GM12878 (cell line): Measurements from ENCODE around the gene IL26. TPM values are rescaled to one million over a fixed set of nuclear protein-coding genes. Genes with fewer than 3 reads are reported as not detected.
A peak's percentile ranks its signal among the peaks of the same experiment; 100 is the strongest.

ENCODE experiments used
- ATAC-seq: fragments of 200-7000 bp; cut with Tn5 transposase; 3 replicates; pipeline ENCODE4 v1.9.1; 2020; ENCODE audit warnings: mild to moderate bottlenecking, moderate library complexity
- BruUV-seq: library from RNA; stranded (reverse); fragments of 400-500 nt; replicated peaks from 2 replicates; lab custom pipeline; 2021; lab: Mats Ljungman, UMichigan
- CTCF ChIA-PET: fragments of 300-600 bp; sonication (Branson Sonifier 250); formaldehyde crosslinking; extraction: SDS; loops from one replicate; lab custom pipeline; 2021; ENCODE audit warnings: inconsistent platforms; lab: Yijun Ruan, JAX
- POLR2A ChIA-PET: fragments of 350-600 bp; formaldehyde crosslinking; extraction: SDS; loops from one replicate; lab custom pipeline; 2021; ENCODE audit warnings: inconsistent platforms; lab: Charles Lee
- RAD21 ChIA-PET: fragments of 300-600 bp; sonication (Branson Sonifier 250); formaldehyde crosslinking; loops from one replicate; lab custom pipeline; 2023; ENCODE audit warnings: antibody characterized with exemption; ENCODE audit not compliant: unreplicated experiment; lab: Charles Lee
- SMC1A ChIA-PET: fragments of 300-600 bp; sonication (Branson Sonifier 250); formaldehyde crosslinking; loops from one replicate; lab custom pipeline; 2023; ENCODE audit not compliant: unreplicated experiment, uncharacterized antibody; lab: Charles Lee
- DNase-seq: peaks from one replicate; pipeline ENCODE4 v3.0.0-alpha.2; 2011; ENCODE audit warnings: low read depth, low spot score
- FAIRE-seq: peaks from 3 replicates; lab custom pipeline; 2011; peaks lifted over from hg19 to GRCh38; lab: Jason Lieb, UNC
- H2AFZ ChIP-seq: 2 replicates; pipeline ENCODE4 v1.6.0; 2011; ENCODE audit warnings: low read depth, low read length, control low read depth; ENCODE audit not compliant: control insufficient read depth
- H3K27ac ChIP-seq: 2 replicates; pipeline ENCODE4 v1.5.1; 2011; ENCODE audit warnings: control low read depth; ENCODE audit not compliant: control insufficient read depth, insufficient read depth
- H3K27me3 ChIP-seq, 2 experiments: replicated peaks in 1 of 2; 2 replicates each; pipeline versions ENCODE4 v1.6.0 to v1.6.1; 2011; ENCODE audit warnings: low read length in 1 of 2; ENCODE audit not compliant: control insufficient read depth in 2 of 2, insufficient read depth in 2 of 2
- H3K36me3 ChIP-seq, 2 experiments: 2 replicates each; pipeline ENCODE4 v1.5.1; 2011; ENCODE audit warnings: low read length in 1 of 2; ENCODE audit not compliant: control insufficient read depth in 2 of 2, insufficient read depth in 2 of 2
- H3K4me1 ChIP-seq: 2 replicates; pipeline ENCODE4 v1.6.1; 2011; ENCODE audit warnings: mild to moderate bottlenecking, low read length, moderate library complexity, mixed read lengths; ENCODE audit not compliant: control insufficient read depth, insufficient read depth
- H3K4me2 ChIP-seq: 2 replicates; pipeline ENCODE4 v1.6.0; 2011; ENCODE audit warnings: control low read depth; ENCODE audit not compliant: control insufficient read depth, insufficient read depth
- H3K4me3 ChIP-seq: fragments of 200-600 bp; sonication (generic); 2 replicates; pipeline ENCODE4 v1.5.1; 2016
- H3K79me2 ChIP-seq: 2 replicates; pipeline ENCODE4 v1.6.0; 2011; ENCODE audit warnings: low read length; ENCODE audit not compliant: control insufficient read depth, insufficient read depth
- H3K9ac ChIP-seq: 2 replicates; pipeline ENCODE4 v1.8.0; 2011; ENCODE audit warnings: low read length, control low read depth, mixed read lengths; ENCODE audit not compliant: control insufficient read depth, insufficient read depth
- H3K9me3 ChIP-seq: replicated peaks from 3 replicates; pipeline ENCODE4 v1.5.1; 2011; ENCODE audit warnings: mild to moderate bottlenecking, low read length; ENCODE audit not compliant: control insufficient read depth, insufficient read depth
- H4K20me1 ChIP-seq: 2 replicates; pipeline ENCODE4 v1.6.0; 2011; ENCODE audit not compliant: control insufficient read depth, insufficient read depth
- BCL3 ChIP-seq: IDR thresholded peaks from 2 replicates; pipeline ENCODE4 v1.6.1; 2011; ENCODE audit warnings: borderline replicate concordance, low read depth, mild to moderate bottlenecking, moderate library complexity, low read length; ENCODE audit not compliant: insufficient read depth, poor library complexity, severe bottlenecking
- EZH2 ChIP-seq: IDR thresholded peaks from 2 replicates; pipeline ENCODE4 v1.6.1; 2012; ENCODE audit warnings: low read depth, mild to moderate bottlenecking, control low read depth, inconsistent platforms, low read length, borderline replicate concordance; ENCODE audit not compliant: control insufficient read depth
- HDGF ChIP-seq: fragments of 450-650 bp; IDR thresholded peaks from 2 replicates; pipeline ENCODE4 v1.6.1; 2016; ENCODE audit warnings: antibody characterized with exemption
- HSF1 ChIP-seq: fragments of 150-350 bp; IDR thresholded peaks from 2 replicates; pipeline ENCODE4 v1.6.1; 2014; ENCODE audit warnings: mild to moderate bottlenecking, low read depth, low read length
- NFYB ChIP-seq: IDR thresholded peaks from 2 replicates; pipeline ENCODE4 v1.6.1; 2011; ENCODE audit warnings: low read depth, mild to moderate bottlenecking, low read length, improper control_type of control experiment, moderate library complexity; ENCODE audit not compliant: insufficient read depth
- NKRF ChIP-seq: fragments of 450-650 bp; conservative IDR thresholded peaks from 2 replicates; pipeline ENCODE4 v1.6.1; 2017; ENCODE audit warnings: mild to moderate bottlenecking, moderate library complexity
- PML ChIP-seq: IDR thresholded peaks from 2 replicates; pipeline ENCODE4 v1.6.1; 2012; ENCODE audit warnings: low read length, inconsistent platforms
- REST ChIP-seq: IDR thresholded peaks from 2 replicates; pipeline ENCODE4 v1.6.1; 2012; ENCODE audit warnings: mild to moderate bottlenecking, low read depth, low read length
- SKIL ChIP-seq: fragments of 450-650 bp; IDR thresholded peaks from 2 replicates; pipeline ENCODE4 v1.6.1; 2017; ENCODE audit warnings: mild to moderate bottlenecking, low read depth, inconsistent platforms; ENCODE audit not compliant: poor library complexity, severe bottlenecking
- ZBED1 ChIP-seq: IDR thresholded peaks from 2 replicates; pipeline ENCODE4 v1.6.1; 2016; ENCODE audit warnings: borderline replicate concordance
- WGBS: methylation state at CpG from one replicate; pipeline ENCODE4 v1.1.6; 2016; ENCODE audit warnings: low lambda C conversion rate; ENCODE audit not compliant: insufficient replicate concordance, insufficient coverage; ENCODE audit errors: missing lambda C conversion rate; 5-methylcytosine and 5-hydroxymethylcytosine counted together
- in situ Hi-C: fragments of 300-500 bp; cut with MboI; formaldehyde crosslinking; loops from 9 replicates; pipeline ENCODE4 v1.14.3; 2018; ENCODE audit warnings: mixed read lengths
- intact Hi-C: fragments of 100-400 bp; cut with micrococcal nuclease; formaldehyde crosslinking; loops from one replicate; pipeline ENCODE4 v1.14.2; 2022; ENCODE audit not compliant: unreplicated experiment
- polyA plus RNA-seq, 11 experiments: library from polyadenylated mRNA; depleted of rRNA in 4 of 11; unstranded in 6 of 11; stranded (reverse) in 5 of 11; fragments of >200 nt; fragmentation: Nextera tagmentation in 4 of 11; fragmentation: Illumina TruSeq in 1 of 11; extraction: Ambion mirVana in 4 of 11; extraction: Trizol in 1 of 11; gene quantifications; 1 replicate in 1 of 11; 2 replicates in 10 of 11; pipeline versions ENCODE4 v1.2.1 to v1.2.3, GENCODE V29; 2011 to 2016; ENCODE audit warnings: inconsistent platforms in 2 of 11, missing spikeins in 2 of 11, low read depth in 1 of 11
- total RNA-seq, 4 experiments: library from RNA; depleted of rRNA in 3 of 4; stranded (reverse); fragments of >200 nt in 3 of 4; fragmentation: Illumina TruSeq in 1 of 4; extraction: Trizol in 1 of 4; gene quantifications; 2 replicates each; pipeline versions ENCODE4 v1.2.1 to v1.2.3, GENCODE V29; 2013 to 2021

Gene IL26
- total and polyA plus RNA-seq, 10 of the 15 experiments (the other 5 are each of a cell fraction or from before 2014, with no cell fraction given) = not detected

GRCh38 chr12:68240975-68241374 lies 15.4 kb upstream of the IL26 start:
- no peaks in the 10 kb centered on the region for H4K20me1 ChIP-seq
- DNase-seq (peak; percentile 86), FAIRE-seq (peak; percentile 89), ATAC-seq (peak; percentile 97)
- peak overlapping the region; percentile 74 for H3K4me2 ChIP-seq
- BruUV-seq = no TSS peak
- 6% methylated on average over 1 of the region's 1 CpG for WGBS
- no peaks in the 10 kb centered on the region for H3K27me3 ChIP-seq
- SMC1A ChIA-PET = interaction anchor here (0.6 to 2.3 kb wide), 16 partner anchors 8 to 85 kb away, joined by 3 to 10 read pairs (median 4); no protein-coding TSS in a partner anchor
- CTCF ChIA-PET = interaction anchor here (1.0 to 1.9 kb wide), 7 partner anchors 10 to 200 kb away, joined by 3 to 15 read pairs (median 5); partner anchors contain the start of gene MDM1
- POLR2A ChIA-PET = interaction anchor here (0.7 to 1.3 kb wide), 4 partner anchors 20 to 370 kb away, joined by 3 to 5 read pairs (median 4); partner anchors contain the start of gene RAP1B
- H3K4me1 ChIP-seq = peaks cover 34% of the 10 kb centered on the region
- H3K4me3 ChIP-seq = no peak overlapping the region
- intact Hi-C loops = no loop called here
- H2AFZ ChIP-seq = peak overlapping the region; percentile 82
- no peak overlapping the region; the same call in 1 of the 2 replicates for H3K9ac ChIP-seq
- RAD21 ChIA-PET = interaction anchor here (0.6 to 1.6 kb wide), 12 partner anchors 8 to 242 kb away, joined by 3 to 10 read pairs (median 4); no protein-coding TSS in a partner anchor
- H3K79me2 ChIP-seq = no peaks in the 10 kb centered on the region
- in situ Hi-C loops = no loop called here
- peak overlapping the region; percentile 72 for H3K27ac ChIP-seq
- peaks cover 3% of the 10 kb centered on the region; the same call in 2 of the 3 replicates for H3K9me3 ChIP-seq
- H3K36me3 ChIP-seq = no peaks in the 10 kb centered on the region
- 0 out of 2 replicates have a peak, but pooled peaks have one; percentile 47 for TF ChIP-seq HDGF
- TF ChIP-seq EZH2 = no peak
- no peak for TF ChIP-seq HSF1
- TF ChIP-seq NKRF = no peak
- peak; percentile 44; the same call in 1 of the 2 replicates for TF ChIP-seq ZBED1
- no peak for TF ChIP-seq PML
- no peak for TF ChIP-seq BCL3
- no peak for TF ChIP-seq REST
- TF ChIP-seq SKIL = peak; percentile 58
- no peak for TF ChIP-seq NFYB
